A549 (cell line): ENCODE data around the gene CISTR. TPM values are rescaled to one million over a fixed set of nuclear protein-coding genes. Genes with fewer than 3 reads are reported as not detected.
A peak's percentile ranks its signal among the peaks of the same experiment; 100 is the strongest.

Source experiments
- ATAC-seq, 2 experiments: fragments of 200-7000 bp in 1 of 2; fragments of >200 bp in 1 of 2; cut with Nextera tagmentation in 1 of 2; cut with Tn5 transposase in 1 of 2; 3 replicates each; pipeline versions ENCODE4 v1.8.0 to v1.9.1; 2018 to 2020; ENCODE audit warnings: mild to moderate bottlenecking in 1 of 2, moderate library complexity in 1 of 2
- CTCF ChIA-PET: fragments of 300-600 bp; sonication (Branson Sonifier 250); formaldehyde crosslinking; extraction: SDS; loops from one replicate; lab custom pipeline; 2021; ENCODE audit warnings: antibody characterized with exemption, inconsistent platforms; lab: Yijun Ruan, JAX
- POLR2A ChIA-PET: fragments of 350-600 bp; formaldehyde crosslinking; extraction: SDS; loops from one replicate; lab custom pipeline; 2021; ENCODE audit warnings: antibody characterized with exemption, inconsistent platforms; lab: Yijun Ruan, JAX
- DNase-seq, 2 experiments: peaks; one replicate each; pipeline versions ENCODE4 v3.0.0 to v3.0.0-alpha.2; 2011 to 2016; ENCODE audit warnings: low read depth in 1 of 2, low spot score in 1 of 2
- FAIRE-seq: peaks from 2 replicates; lab custom pipeline; 2011; peaks lifted over from hg19 to GRCh38; lab: Jason Lieb, UNC
- H3K27ac ChIP-seq, 2 experiments: fragments of >200 bp; sonication (Bioruptor Twin); formaldehyde crosslinking; 3 replicates each; pipeline ENCODE4 v1.5.1; 2016 to 2017
- H3K4me1 ChIP-seq: fragments of >200 bp; sonication (Bioruptor Twin); formaldehyde crosslinking; 3 replicates; pipeline ENCODE4 v1.6.1; 2016
- H3K4me2 ChIP-seq: fragments of >200 bp; sonication (Bioruptor Twin); formaldehyde crosslinking; 3 replicates; pipeline ENCODE4 v1.6.1; 2016
- H3K4me3 ChIP-seq: fragments of >200 bp; sonication (Bioruptor Twin); formaldehyde crosslinking; 3 replicates; pipeline ENCODE4 v1.5.1; 2016
- H3K9me3 ChIP-seq: fragments of >200 bp; sonication (Bioruptor Twin); formaldehyde crosslinking; 3 replicates; pipeline ENCODE4 v1.6.1; 2016
- CEBPB ChIP-seq, 2 experiments: fragments of >200 bp in 1 of 2; sonication (Bioruptor Twin) in 1 of 2; formaldehyde crosslinking in 1 of 2; IDR thresholded peaks; 2 replicates each; pipeline ENCODE4 v1.6.1; 2012 to 2016
- CHD2 ChIP-seq: fragments of 150-350 bp; IDR thresholded peaks from 2 replicates; pipeline ENCODE4 v1.6.1; 2014; ENCODE audit warnings: low read length; ENCODE audit not compliant: partially characterized antibody
- EHMT2 ChIP-seq: fragments of 200-600 bp; sonication (generic); IDR thresholded peaks from 2 replicates; pipeline ENCODE4 v1.6.1; 2016; ENCODE audit warnings: antibody characterized with exemption, low read depth, mild to moderate bottlenecking, moderate library complexity
- FOSL2 ChIP-seq, 2 experiments: fragments of 450-650 bp in 1 of 2; fragments of >200 bp in 1 of 2; sonication (Bioruptor Twin) in 1 of 2; formaldehyde crosslinking; IDR thresholded peaks; 2 replicates each; pipeline versions ENCODE4 v1.5.0 to v1.6.1; 2016 to 2020; ENCODE audit warnings: mild to moderate bottlenecking in 1 of 2, moderate library complexity in 1 of 2
- GATA3 ChIP-seq: IDR thresholded peaks from 2 replicates; pipeline ENCODE4 v1.6.1; 2012; ENCODE audit warnings: borderline replicate concordance
- HDAC2 ChIP-seq: fragments of 200-600 bp; sonication (generic); IDR thresholded peaks from 2 replicates; pipeline ENCODE4 v1.6.1; 2016
- HEYL ChIP-seq: fragments of 250-450 bp; sonication (Bioruptor Pico); IDR thresholded peaks from 2 replicates; pipeline ENCODE4 v1.8.0; 2021; ENCODE audit warnings: mild to moderate bottlenecking, moderate library complexity
- HOXB13 ChIP-seq: fragments of 250-450 bp; sonication (Bioruptor Pico); IDR thresholded peaks from 2 replicates; pipeline ENCODE4 v1.5.0; 2020; ENCODE audit warnings: low read depth, mild to moderate bottlenecking, moderate library complexity
- HOXB5 ChIP-seq: fragments of 250-450 bp; sonication (Bioruptor Pico); IDR thresholded peaks from 2 replicates; pipeline ENCODE4 v1.5.0; 2020; ENCODE audit warnings: mild to moderate bottlenecking, moderate library complexity
- JUNB ChIP-seq: fragments of >200 bp; sonication (Bioruptor Twin); formaldehyde crosslinking; IDR thresholded peaks from 2 replicates; pipeline ENCODE4 v1.6.1; 2016
- KDM5A ChIP-seq: fragments of 200-600 bp; sonication (generic); IDR thresholded peaks from 2 replicates; pipeline ENCODE4 v1.6.1; 2016; ENCODE audit warnings: antibody characterized with exemption, mild to moderate bottlenecking
- MAFK ChIP-seq: fragments of 450-650 bp; IDR thresholded peaks from 2 replicates; pipeline ENCODE4 v1.6.1; 2014; ENCODE audit not compliant: partially characterized antibody
- MAX ChIP-seq: IDR thresholded peaks from 2 replicates; pipeline ENCODE4 v1.6.1; 2012
- PBX3 ChIP-seq: IDR thresholded peaks from 2 replicates; pipeline ENCODE4 v1.6.1; 2012
- RAD21 ChIP-seq, 2 experiments: fragments of >200 bp in 1 of 2; sonication (Bioruptor Twin) in 1 of 2; formaldehyde crosslinking in 1 of 2; IDR thresholded peaks in 1 of 2; conservative IDR thresholded peaks in 1 of 2; 2 replicates in 1 of 2; 3 replicates in 1 of 2; pipeline ENCODE4 v1.6.1; 2012 to 2018; ENCODE audit warnings: inconsistent platforms in 1 of 2
- RARB ChIP-seq: fragments of 250-450 bp; sonication (Bioruptor Pico); IDR thresholded peaks from 2 replicates; pipeline ENCODE4 v1.8.0; 2021; ENCODE audit warnings: mild to moderate bottlenecking, moderate library complexity
- RCOR1 ChIP-seq: fragments of 150-350 bp; IDR thresholded peaks from 2 replicates; pipeline ENCODE4 v1.6.1; 2014; ENCODE audit warnings: antibody characterized with exemption, low read length, low read depth
- REST ChIP-seq: fragments of 200-600 bp; sonication (generic); IDR thresholded peaks from 2 replicates; pipeline ENCODE4 v1.6.1; 2016; ENCODE audit warnings: antibody characterized with exemption, mild to moderate bottlenecking, moderate library complexity
- SREBF2 ChIP-seq: fragments of 450-650 bp; IDR thresholded peaks from 2 replicates; pipeline ENCODE4 v1.6.1; 2014; ENCODE audit warnings: mild to moderate bottlenecking, moderate library complexity
- WGBS: methylation state at CpG from one replicate; pipeline ENCODE4 v1.1.6; 2017; ENCODE audit errors: missing lambda C conversion rate; 5-methylcytosine and 5-hydroxymethylcytosine counted together
- polyA plus RNA-seq, 4 experiments: library from polyadenylated mRNA; depleted of rRNA in 3 of 4; stranded (reverse); fragments of >200 nt; fragmentation: RNase III in 1 of 4; extraction: RNeasy Plus Mini Kit Qiagen cat#74134 plus additional on column Dnase treatment in 1 of 4; gene quantifications; 2 replicates in 3 of 4; 3 replicates in 1 of 4; pipeline ENCODE4 v1.2.3, GENCODE V29; 2011 to 2017

Gene CISTR
- polyA plus RNA-seq, 2 of the 4 experiments (the other 2 are of a cell fraction) = not detected

- no peak for DNase-seq
- no peak overlapping the region for H3K4me2 ChIP-seq
Measured at GRCh38 chr12:53776872-53777271, 25.1 kb upstream of the CISTR start.

GRCh38 chr12:53775478-53776145, 23.8 kb upstream of the CISTR start:
- peaks cover 7% of the 10 kb centered on the region; the same call in 2 of the 3 replicates for H3K4me1 ChIP-seq
- 79% methylated on average over 6 of the region's 6 CpGs for WGBS
- ATAC-seq (no peak), DNase-seq (no peak), FAIRE-seq (no peak)
- TF ChIP-seq HOXB5 (CRISPR knock-in tag) (no peak), HEYL (CRISPR knock-in tag) (no peak), KDM5A (no peak)
- CTCF ChIA-PET = interaction anchor here (0.6 to 1.7 kb wide), 8 partner anchors 9 to 210 kb away, joined by 3 to 6 read pairs (median 4); partner anchors contain the start of gene HOXC10
- no peak overlapping the region for H3K27ac ChIP-seq
- POLR2A ChIA-PET = no interaction called here
- no peak overlapping the region for H3K4me3 ChIP-seq
- no peak overlapping the region for H3K4me2 ChIP-seq
- H3K9me3 ChIP-seq = no peaks in the 10 kb centered on the region

More at GRCh38 chr12:53776872-53777271, 25.1 kb upstream of the CISTR start:
- H3K4me1 ChIP-seq = 0 out of 3 replicates have a peak, but pooled peaks cover 2% of the 10 kb centered on the region
- H3K9me3 ChIP-seq = no peaks in the 10 kb centered on the region
- WGBS = 31% methylated on average over 1 of the region's 1 CpG
- no peak overlapping the region for H3K27ac ChIP-seq
- CTCF ChIA-PET = interaction anchor here (1.0 to 1.7 kb wide), 2 partner anchors 16 to 30 kb away, joined by 3 to 5 read pairs; no protein-coding TSS in a partner anchor
- POLR2A ChIA-PET = no interaction called here
- no peak overlapping the region for H3K4me3 ChIP-seq
- ATAC-seq (peak in 1 of 2 experiments; percentile 54; a peak in 2 of 6 replicates), FAIRE-seq (no peak)
- no peak for TF ChIP-seq MAX
- TF ChIP-seq, all 56 proteins: peak for 0

GRCh38 chr12:53770281-53770680, 18.5 kb upstream of the CISTR start:
- FAIRE-seq (no peak), DNase-seq (peak; percentile 21 to 66), ATAC-seq (peak in 1 of 2 experiments; percentile 68; a peak in 3 of 6 replicates)
- POLR2A ChIA-PET = no interaction called here
- H3K27ac ChIP-seq = peak overlapping the region; percentile 43 to 56; a peak in 4 of 6 replicates
- CTCF ChIA-PET = interaction anchor here (0.6 to 4.3 kb wide), 9 partner anchors 9 to 221 kb away, joined by 3 to 23 read pairs (median 5); partner anchors contain the start of gene HOXC10
- H3K4me2 ChIP-seq = peak overlapping the region; percentile 53
- no peaks in the 10 kb centered on the region for H3K9me3 ChIP-seq
- TF ChIP-seq MAX (peak; percentile 48; the same call in 1 of the 2 replicates), JUNB (peak; percentile 66), RAD21 (conservative IDR thresholded peaks at IDR 0.05 in 1 of 2, IDR thresholded peaks at IDR 0.05 in 1 of 2) (peak in 1 of 2 experiments; percentile 17; a peak in 2 of 5 replicates), FOSL2 (IDR thresholded peaks at IDR 0.05) (peak; percentile 43; the same call in 1 of the 2 replicates), FOSL2 (CRISPR knock-in tag; IDR thresholded peaks at IDR 0.05) (peak; percentile 55; the same call in 1 of the 2 replicates), REST (no peak), HDAC2 (no peak), GATA3 (peak; percentile 82; the same call in 1 of the 2 replicates), CEBPB (IDR thresholded peaks at IDR 0.05) (peak in 1 of 2 experiments; percentile 24; a peak in 1 of 4 replicates)
- peaks cover 21% of the 10 kb centered on the region for H3K4me1 ChIP-seq
- H3K4me3 ChIP-seq = no peak overlapping the region

- no peak for TF ChIP-seq RARB (CRISPR knock-in tag)
- no peak for TF ChIP-seq MAX
- TF ChIP-seq PBX3 = no peak
- TF ChIP-seq SREBF2 = no peak
- TF ChIP-seq JUNB = no peak
- TF ChIP-seq FOSL2 (IDR thresholded peaks at IDR 0.05) = no peak
- TF ChIP-seq FOSL2 (CRISPR knock-in tag; IDR thresholded peaks at IDR 0.05) = no peak
- TF ChIP-seq RCOR1 = no peak
- no peak for TF ChIP-seq HDAC2
- no peak for TF ChIP-seq EHMT2
- no peak for TF ChIP-seq HOXB13 (CRISPR knock-in tag)
- TF ChIP-seq MAFK = no peak
- no peak for TF ChIP-seq CHD2
- FAIRE-seq = no peak
- no peak overlapping the region for H3K4me2 ChIP-seq
- no peaks in the 10 kb centered on the region for H3K9me3 ChIP-seq
- ATAC-seq = no peak
- peaks cover 21% of the 10 kb centered on the region for H3K4me1 ChIP-seq
- H3K27ac ChIP-seq = peak overlapping the region; percentile 21 to 38; a peak in 3 of 6 replicates
- 97% methylated on average over 5 of the region's 5 CpGs for WGBS
- no peak for DNase-seq
- no peak overlapping the region for H3K4me3 ChIP-seq
- POLR2A ChIA-PET = interaction anchor here (1.0 kb wide), 1 partner anchor 169 kb away, joined by 3 read pairs; no protein-coding TSS in a partner anchor
- CTCF ChIA-PET = interaction anchor here (0.9 to 4.3 kb wide), 20 partner anchors 11 to 447 kb away, joined by 3 to 23 read pairs (median 5); partner anchors contain the start of genes HOXC10 and HOXC13
Measured at GRCh38 chr12:53768976-53769375, 17.2 kb upstream of the CISTR start.
